Measurements from ENCODE around the gene RAMP3.
"Not testable (repeated sequence)": the region's sequence is repeated elsewhere in the genome, so short reads cannot be mapped to it uniquely, and the experiment has no call there.

RAMP3 gene

GRCh38 chr7:45203036-45203435 is 45.4 kb downstream of the RAMP3 start:
- no peak overlapping the region for H3K27ac ChIP-seq (ENCODE audit: low read length)
- no peaks in the 10 kb centered on the region for H3K9me3 ChIP-seq (ENCODE audit: control insufficient read depth in 1 of 2, low read length in 2 of 2)

GRCh38 chr7:45203459-45203858 is 45.9 kb downstream of the RAMP3 start:
- H3K9me3 ChIP-seq (ENCODE audit: control insufficient read depth in 1 of 2, low read length in 2 of 2) = no peaks in the 10 kb centered on the region
- H3K4me3 ChIP-seq (ENCODE audit: low read depth in 1 of 2, low read length in 2 of 2) = peak overlapping the region in 1 of 2 donors; percentile 49
- H3K36me3 ChIP-seq (ENCODE audit: control insufficient read depth in 1 of 2, insufficient read depth in 2 of 2, low read length in 2 of 2) = no peaks in the 10 kb centered on the region
- H3K27me3 ChIP-seq (ENCODE audit: low read depth, low read length) = no peaks in the 10 kb centered on the region
- H3K27ac ChIP-seq (ENCODE audit: low read length) = peak overlapping the region; percentile 35
- H3K4me1 ChIP-seq (ENCODE audit: control insufficient read depth in 1 of 2, insufficient read depth in 2 of 2, low read length in 2 of 2) = peaks cover 0 to 8% of the 10 kb centered on the region in 2 donors

More at GRCh38 chr7:45203036-45203435, 45.4 kb downstream of the RAMP3 start:
- H3K27me3 ChIP-seq (ENCODE audit: low read depth, low read length) = no peaks in the 10 kb centered on the region
- H3K4me1 ChIP-seq (ENCODE audit: control insufficient read depth in 1 of 2, insufficient read depth in 2 of 2, low read length in 2 of 2) = peaks cover 0 to 8% of the 10 kb centered on the region in 2 donors
- H3K4me3 ChIP-seq (ENCODE audit: low read depth in 1 of 2, low read length in 2 of 2) = no peak overlapping the region
- H3K36me3 ChIP-seq (ENCODE audit: control insufficient read depth in 1 of 2, insufficient read depth in 2 of 2, low read length in 2 of 2) = no peaks in the 10 kb centered on the region

- Histone ChIP-seq H3K4me1 (ENCODE audit: control insufficient read depth in 1 of 2, insufficient read depth in 2 of 2, low read length in 2 of 2) (peaks cover 0 to 8% of the 10 kb centered on the region in 2 donors), H3K36me3 (ENCODE audit: control insufficient read depth in 1 of 2, insufficient read depth in 2 of 2, low read length in 2 of 2) (no peaks in the 10 kb centered on the region), H3K27me3 (ENCODE audit: low read depth, low read length) (no peaks in the 10 kb centered on the region), H3K27ac (ENCODE audit: low read length) (peak overlapping the region; percentile 35), H3K4me3 (ENCODE audit: low read depth in 1 of 2, low read length in 2 of 2) (peak overlapping the region; percentile 27 to 49), H3K9me3 (ENCODE audit: control insufficient read depth in 1 of 2, low read length in 2 of 2) (no peaks in the 10 kb centered on the region)
Measured at GRCh38 chr7:45203936-45204445, 46.4 kb downstream of the RAMP3 start.

GRCh38 chr7:45206266-45206665 is 48.7 kb downstream of the RAMP3 start:
- H3K27ac ChIP-seq (ENCODE audit: low read length); H3K36me3 ChIP-seq (ENCODE audit: control insufficient read depth in 1 of 2, insufficient read depth in 2 of 2, low read length in 2 of 2); H3K4me1 ChIP-seq (ENCODE audit: control insufficient read depth in 1 of 2, insufficient read depth in 2 of 2, low read length in 2 of 2); H3K4me3 ChIP-seq (ENCODE audit: low read depth in 1 of 2, low read length in 2 of 2); H3K9me3 ChIP-seq (ENCODE audit: control insufficient read depth in 1 of 2, low read length in 2 of 2); H3K27me3 ChIP-seq (ENCODE audit: low read depth, low read length): not testable (repeated sequence)

- H3K27ac ChIP-seq (ENCODE audit: low read length); H3K36me3 ChIP-seq (ENCODE audit: control insufficient read depth in 1 of 2, insufficient read depth in 2 of 2, low read length in 2 of 2); H3K27me3 ChIP-seq (ENCODE audit: low read depth, low read length): not testable (repeated sequence)
Measured at GRCh38 chr7:45209909-45210308, 52.3 kb downstream of the RAMP3 start.

GRCh38 chr7:45211066-45211465 is 53.5 kb downstream of the RAMP3 start:
- Histone ChIP-seq H3K4me1 (ENCODE audit: control insufficient read depth in 1 of 2, insufficient read depth in 2 of 2, low read length in 2 of 2) (no peaks in the 10 kb centered on the region), H3K27ac (ENCODE audit: low read length) (no peak overlapping the region), H3K9me3 (ENCODE audit: control insufficient read depth in 1 of 2, low read length in 2 of 2) (peaks cover 0 to 4% of the 10 kb centered on the region in 2 donors), H3K4me3 (ENCODE audit: low read depth in 1 of 2, low read length in 2 of 2) (no peak overlapping the region), H3K36me3 (ENCODE audit: control insufficient read depth in 1 of 2, insufficient read depth in 2 of 2, low read length in 2 of 2) (no peaks in the 10 kb centered on the region), H3K27me3 (ENCODE audit: low read depth, low read length) (no peaks in the 10 kb centered on the region)

More at GRCh38 chr7:45209909-45210308, 52.3 kb downstream of the RAMP3 start:
- H3K4me1 ChIP-seq (ENCODE audit: control insufficient read depth in 1 of 2, insufficient read depth in 2 of 2, low read length in 2 of 2); H3K9me3 ChIP-seq (ENCODE audit: control insufficient read depth in 1 of 2, low read length in 2 of 2); H3K4me3 ChIP-seq (ENCODE audit: low read depth in 1 of 2, low read length in 2 of 2): not testable (repeated sequence)

GRCh38 chr7:45211958-45212357 is 54.4 kb downstream of the RAMP3 start:
- Histone ChIP-seq H3K36me3 (ENCODE audit: control insufficient read depth in 1 of 2, insufficient read depth in 2 of 2, low read length in 2 of 2) (no peaks in the 10 kb centered on the region), H3K4me1 (ENCODE audit: control insufficient read depth in 1 of 2, insufficient read depth in 2 of 2, low read length in 2 of 2) (no peaks in the 10 kb centered on the region), H3K9me3 (ENCODE audit: control insufficient read depth in 1 of 2, low read length in 2 of 2) (peaks cover 0 to 4% of the 10 kb centered on the region in 2 donors), H3K27me3 (ENCODE audit: low read depth, low read length) (no peaks in the 10 kb centered on the region), H3K4me3 (ENCODE audit: low read depth in 1 of 2, low read length in 2 of 2) (no peak overlapping the region), H3K27ac (ENCODE audit: low read length) (no peak overlapping the region)

- H3K4me3 ChIP-seq (ENCODE audit: low read depth in 1 of 2, low read length in 2 of 2) = no peak overlapping the region
- no peaks in the 10 kb centered on the region for H3K4me1 ChIP-seq (ENCODE audit: control insufficient read depth in 1 of 2, insufficient read depth in 2 of 2, low read length in 2 of 2)
- H3K27ac ChIP-seq (ENCODE audit: low read length) = no peak overlapping the region
- no peaks in the 10 kb centered on the region for H3K36me3 ChIP-seq (ENCODE audit: control insufficient read depth in 1 of 2, insufficient read depth in 2 of 2, low read length in 2 of 2)
- no peaks in the 10 kb centered on the region for H3K27me3 ChIP-seq (ENCODE audit: low read depth, low read length)
- H3K9me3 ChIP-seq (ENCODE audit: control insufficient read depth in 1 of 2, low read length in 2 of 2) = peaks cover 0 to 4% of the 10 kb centered on the region in 2 donors
Measured at GRCh38 chr7:45212606-45213005, 55.0 kb downstream of the RAMP3 start.

- H3K27me3 ChIP-seq (ENCODE audit: low read depth, low read length) = no peaks in the 10 kb centered on the region
- H3K4me3 ChIP-seq (ENCODE audit: low read depth in 1 of 2, low read length in 2 of 2) = no peak overlapping the region
- H3K9me3 ChIP-seq (ENCODE audit: control insufficient read depth in 1 of 2, low read length in 2 of 2) = peaks cover 0 to 4% of the 10 kb centered on the region in 2 donors
- H3K4me1 ChIP-seq (ENCODE audit: control insufficient read depth in 1 of 2, insufficient read depth in 2 of 2, low read length in 2 of 2) = no peaks in the 10 kb centered on the region
- H3K27ac ChIP-seq (ENCODE audit: low read length) = no peak overlapping the region
- H3K36me3 ChIP-seq (ENCODE audit: control insufficient read depth in 1 of 2, insufficient read depth in 2 of 2, low read length in 2 of 2) = no peaks in the 10 kb centered on the region
Measured at GRCh38 chr7:45215601-45216062, 58.0 kb downstream of the RAMP3 start.

GRCh38 chr7:45216181-45216580 is 58.6 kb downstream of the RAMP3 start:
- no peaks in the 10 kb centered on the region for H3K4me1 ChIP-seq (ENCODE audit: control insufficient read depth in 1 of 2, insufficient read depth in 2 of 2, low read length in 2 of 2)
- H3K36me3 ChIP-seq (ENCODE audit: control insufficient read depth in 1 of 2, insufficient read depth in 2 of 2, low read length in 2 of 2) = no peaks in the 10 kb centered on the region
- H3K4me3 ChIP-seq (ENCODE audit: low read depth in 1 of 2, low read length in 2 of 2) = no peak overlapping the region
- H3K9me3 ChIP-seq (ENCODE audit: control insufficient read depth in 1 of 2, low read length in 2 of 2) = peaks cover 0 to 4% of the 10 kb centered on the region in 2 donors
- no peaks in the 10 kb centered on the region for H3K27me3 ChIP-seq (ENCODE audit: low read depth, low read length)
- no peak overlapping the region for H3K27ac ChIP-seq (ENCODE audit: low read length)

GRCh38 chr7:45216622-45217165 is 59.1 kb downstream of the RAMP3 start:
- Histone ChIP-seq H3K36me3 (ENCODE audit: control insufficient read depth in 1 of 2, insufficient read depth in 2 of 2, low read length in 2 of 2) (no peaks in the 10 kb centered on the region), H3K27ac (ENCODE audit: low read length) (no peak overlapping the region), H3K9me3 (ENCODE audit: control insufficient read depth in 1 of 2, low read length in 2 of 2) (peaks cover 0 to 4% of the 10 kb centered on the region in 2 donors), H3K4me1 (ENCODE audit: control insufficient read depth in 1 of 2, insufficient read depth in 2 of 2, low read length in 2 of 2) (no peaks in the 10 kb centered on the region), H3K4me3 (ENCODE audit: low read depth in 1 of 2, low read length in 2 of 2) (no peak overlapping the region), H3K27me3 (ENCODE audit: low read depth, low read length) (no peaks in the 10 kb centered on the region)

- H3K36me3 ChIP-seq (ENCODE audit: control insufficient read depth in 1 of 2, insufficient read depth in 2 of 2, low read length in 2 of 2) = no peaks in the 10 kb centered on the region
- H3K4me1 ChIP-seq (ENCODE audit: control insufficient read depth in 1 of 2, insufficient read depth in 2 of 2, low read length in 2 of 2) = no peaks in the 10 kb centered on the region
- H3K27me3 ChIP-seq (ENCODE audit: low read depth, low read length) = no peaks in the 10 kb centered on the region
- no peak overlapping the region for H3K27ac ChIP-seq (ENCODE audit: low read length)
- no peak overlapping the region for H3K4me3 ChIP-seq (ENCODE audit: low read depth in 1 of 2, low read length in 2 of 2)
- peaks cover 0 to 4% of the 10 kb centered on the region in 2 donors for H3K9me3 ChIP-seq (ENCODE audit: control insufficient read depth in 1 of 2, low read length in 2 of 2)
Measured at GRCh38 chr7:45217358-45217757, 59.8 kb downstream of the RAMP3 start.
